Smooth muscle cell (in vitro differentiated cells): ENCODE results near the gene FNDC11. TPM values are rescaled to one million over a fixed set of nuclear protein-coding genes. Genes with fewer than 3 reads are reported as not detected.

Source experiments
- DNase-seq: peaks from one replicate; lab custom pipeline; 2025; ENCODE audit not compliant: unreplicated experiment; lab: John Stamatoyannopoulos, UW
- H2AFZ ChIP-seq: fragments of 200-600 bp; sonication (generic); 2 replicates; pipeline ENCODE4 v1.6.0; 2016; ENCODE audit warnings: antibody characterized with exemption, low read depth, mild to moderate bottlenecking
- H3F3A ChIP-seq: fragments of 200-600 bp; sonication (generic); 2 replicates; pipeline ENCODE4 v1.6.0; 2017; ENCODE audit warnings: antibody characterized with exemption, low read depth
- H3K27ac ChIP-seq: fragments of 200-600 bp; sonication (generic); 2 replicates; pipeline ENCODE4 v1.5.1; 2016; ENCODE audit warnings: low read depth, mild to moderate bottlenecking
- H3K27me3 ChIP-seq: fragments of 200-600 bp; sonication (generic); 2 replicates; pipeline ENCODE4 v1.6.1; 2016; ENCODE audit warnings: low read depth, mild to moderate bottlenecking
- H3K36me3 ChIP-seq: fragments of 200-600 bp; sonication (generic); 2 replicates; pipeline ENCODE4 v1.5.1; 2016; ENCODE audit warnings: low read depth
- H3K4me1 ChIP-seq: fragments of 200-600 bp; sonication (generic); 2 replicates; pipeline ENCODE4 v1.5.1; 2016; ENCODE audit warnings: low read depth
- H3K4me2 ChIP-seq: fragments of 200-600 bp; sonication (generic); 2 replicates; pipeline ENCODE4 v1.6.0; 2016; ENCODE audit warnings: mild to moderate bottlenecking
- H3K4me3 ChIP-seq: fragments of 200-600 bp; sonication (generic); 2 replicates; pipeline ENCODE4 v1.5.1; 2016; ENCODE audit warnings: mild to moderate bottlenecking
- H3K79me2 ChIP-seq: fragments of 200-600 bp; sonication (generic); 2 replicates; pipeline ENCODE4 v1.6.0; 2016; ENCODE audit warnings: low read depth, mild to moderate bottlenecking
- H3K9ac ChIP-seq: fragments of 200-600 bp; sonication (generic); 2 replicates; pipeline ENCODE4 v1.6.0; 2016; ENCODE audit warnings: low read depth
- H3K9me3 ChIP-seq: fragments of 200-600 bp; sonication (generic); replicated peaks from 2 replicates; pipeline ENCODE4 v1.5.1; 2016; ENCODE audit warnings: low read depth
- H4K20me1 ChIP-seq: fragments of 200-600 bp; sonication (generic); 2 replicates; pipeline ENCODE4 v1.6.0; 2016; ENCODE audit warnings: low read depth
- WGBS: methylation state at CpG from one replicate; pipeline ENCODE4 v1.1.7; 2016; ENCODE audit warnings: low lambda C conversion rate; 5-methylcytosine and 5-hydroxymethylcytosine counted together
- polyA plus RNA-seq: library from polyadenylated mRNA; unstranded; fragments of >200 nt; fragmentation: Nextera tagmentation; extraction: Ambion mirVana; gene quantifications from 2 replicates; pipeline ENCODE4 v1.2.1, GENCODE V29; 2016
- total RNA-seq: library from RNA; depleted of rRNA; stranded (reverse); fragments of >200 nt; gene quantifications from 2 replicates; pipeline ENCODE4 v1.2.3, GENCODE V29; 2014
- TF ChIP-seq, protein P1 (sequence below): fragments of 200-600 bp; sonication (generic); IDR thresholded peaks from 2 replicates; pipeline ENCODE4 v1.5.1; 2017; ENCODE audit warnings: borderline replicate concordance, mild to moderate bottlenecking, antibody characterized with exemption; ENCODE audit not compliant: insufficient read depth, poor library complexity, severe bottlenecking

FNDC11 gene
- total and polyA plus RNA-seq, 2 experiments from 2014 or later: 0.72 to 3.6 TPM

DNA sequence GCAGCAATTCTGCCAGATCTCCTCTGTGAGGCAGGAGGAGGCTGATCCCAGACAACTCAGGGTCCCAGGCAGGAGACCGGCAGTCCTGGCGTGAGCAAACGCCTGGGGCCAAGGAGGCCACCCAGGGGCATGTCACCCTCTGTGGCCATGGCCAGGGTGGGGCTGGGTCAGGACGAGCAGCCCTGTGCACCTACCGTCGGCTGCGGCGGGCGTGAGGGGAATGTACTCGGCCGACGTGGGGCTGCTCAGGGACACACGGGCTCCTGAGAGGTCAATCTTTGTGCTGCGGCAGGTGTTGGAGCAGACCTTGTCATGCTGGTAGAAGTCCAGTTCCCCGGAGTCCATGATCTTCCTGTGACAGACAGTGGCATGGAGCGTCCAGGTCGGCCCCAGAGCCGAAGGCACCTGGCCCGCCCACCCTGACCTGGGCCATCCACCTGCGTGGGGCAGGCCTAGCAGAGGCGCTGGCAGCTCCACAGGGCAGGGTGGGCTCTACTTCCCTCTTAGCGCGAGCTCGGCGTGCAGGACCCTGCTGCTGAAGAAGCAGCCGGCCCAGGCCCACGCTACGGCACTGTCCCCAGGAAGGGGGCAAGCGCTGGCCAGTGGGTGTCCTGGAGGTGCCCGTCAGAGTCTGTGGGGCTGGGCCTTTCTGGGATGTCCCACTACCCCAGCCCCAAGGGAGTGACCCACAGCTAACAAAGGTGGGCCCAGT is 41.6 kb downstream of the FNDC11 start:
- TF ChIP-seq, protein P1, sequence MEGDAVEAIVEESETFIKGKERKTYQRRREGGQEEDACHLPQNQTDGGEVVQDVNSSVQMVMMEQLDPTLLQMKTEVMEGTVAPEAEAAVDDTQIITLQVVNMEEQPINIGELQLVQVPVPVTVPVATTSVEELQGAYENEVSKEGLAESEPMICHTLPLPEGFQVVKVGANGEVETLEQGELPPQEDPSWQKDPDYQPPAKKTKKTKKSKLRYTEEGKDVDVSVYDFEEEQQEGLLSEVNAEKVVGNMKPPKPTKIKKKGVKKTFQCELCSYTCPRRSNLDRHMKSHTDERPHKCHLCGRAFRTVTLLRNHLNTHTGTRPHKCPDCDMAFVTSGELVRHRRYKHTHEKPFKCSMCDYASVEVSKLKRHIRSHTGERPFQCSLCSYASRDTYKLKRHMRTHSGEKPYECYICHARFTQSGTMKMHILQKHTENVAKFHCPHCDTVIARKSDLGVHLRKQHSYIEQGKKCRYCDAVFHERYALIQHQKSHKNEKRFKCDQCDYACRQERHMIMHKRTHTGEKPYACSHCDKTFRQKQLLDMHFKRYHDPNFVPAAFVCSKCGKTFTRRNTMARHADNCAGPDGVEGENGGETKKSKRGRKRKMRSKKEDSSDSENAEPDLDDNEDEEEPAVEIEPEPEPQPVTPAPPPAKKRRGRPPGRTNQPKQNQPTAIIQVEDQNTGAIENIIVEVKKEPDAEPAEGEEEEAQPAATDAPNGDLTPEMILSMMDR: no peak
- Histone ChIP-seq H3K79me2 (no peaks in the 10 kb centered on the region), H3K27me3 (no peaks in the 10 kb centered on the region), H3K27ac (no peak overlapping the region), H3K36me3 (no peaks in the 10 kb centered on the region), H3K9ac (no peak overlapping the region), H4K20me1 (no peaks in the 10 kb centered on the region), H2AFZ (no peak overlapping the region), H3K4me2 (no peak overlapping the region), H3K4me3 (no peak overlapping the region), H3F3A (no peaks in the 10 kb centered on the region), H3K4me1 (no peaks in the 10 kb centered on the region), H3K9me3 (no peaks in the 10 kb centered on the region)
- 94% methylated on average over 23 of the region's 30 CpGs for WGBS
- DNase-seq: no peak

DNA sequence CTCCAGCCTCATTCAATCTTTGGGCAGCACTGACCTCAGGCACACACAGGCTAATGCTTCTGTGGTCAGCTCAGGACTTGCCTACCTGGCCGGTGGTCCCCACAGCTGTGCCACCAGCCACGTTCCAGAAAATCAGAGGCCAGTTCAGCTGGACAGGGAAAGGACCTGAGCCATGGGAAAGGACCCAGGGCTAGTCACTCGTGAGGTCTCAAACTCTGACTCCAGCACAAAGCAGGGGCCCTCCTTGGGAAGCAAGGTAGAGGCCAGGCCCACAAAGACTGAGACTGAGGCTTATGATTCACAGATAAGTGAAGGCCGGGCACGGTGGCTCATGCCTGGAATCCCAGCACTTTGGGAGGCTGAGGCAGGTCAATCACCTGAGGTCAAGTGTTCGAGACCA is 42.5 kb downstream of the FNDC11 start:
- H4K20me1 ChIP-seq: no peaks in the 10 kb centered on the region
- no peaks in the 10 kb centered on the region for H3K9me3 ChIP-seq
- H3K79me2 ChIP-seq: no peaks in the 10 kb centered on the region
- no peak overlapping the region for H3K27ac ChIP-seq
- H3K4me3 ChIP-seq: no peak overlapping the region
- H3K4me1 ChIP-seq: no peaks in the 10 kb centered on the region
- H3K9ac ChIP-seq: no peak overlapping the region
- no peak overlapping the region for H3K4me2 ChIP-seq
- no peaks in the 10 kb centered on the region for H3F3A ChIP-seq
- 93% methylated on average over 6 of the region's 6 CpGs for WGBS
- H3K36me3 ChIP-seq: no peaks in the 10 kb centered on the region
- no peak overlapping the region for H2AFZ ChIP-seq
- TF ChIP-seq, protein P1: no peak
- H3K27me3 ChIP-seq: no peaks in the 10 kb centered on the region
- no peak for DNase-seq

DNA sequence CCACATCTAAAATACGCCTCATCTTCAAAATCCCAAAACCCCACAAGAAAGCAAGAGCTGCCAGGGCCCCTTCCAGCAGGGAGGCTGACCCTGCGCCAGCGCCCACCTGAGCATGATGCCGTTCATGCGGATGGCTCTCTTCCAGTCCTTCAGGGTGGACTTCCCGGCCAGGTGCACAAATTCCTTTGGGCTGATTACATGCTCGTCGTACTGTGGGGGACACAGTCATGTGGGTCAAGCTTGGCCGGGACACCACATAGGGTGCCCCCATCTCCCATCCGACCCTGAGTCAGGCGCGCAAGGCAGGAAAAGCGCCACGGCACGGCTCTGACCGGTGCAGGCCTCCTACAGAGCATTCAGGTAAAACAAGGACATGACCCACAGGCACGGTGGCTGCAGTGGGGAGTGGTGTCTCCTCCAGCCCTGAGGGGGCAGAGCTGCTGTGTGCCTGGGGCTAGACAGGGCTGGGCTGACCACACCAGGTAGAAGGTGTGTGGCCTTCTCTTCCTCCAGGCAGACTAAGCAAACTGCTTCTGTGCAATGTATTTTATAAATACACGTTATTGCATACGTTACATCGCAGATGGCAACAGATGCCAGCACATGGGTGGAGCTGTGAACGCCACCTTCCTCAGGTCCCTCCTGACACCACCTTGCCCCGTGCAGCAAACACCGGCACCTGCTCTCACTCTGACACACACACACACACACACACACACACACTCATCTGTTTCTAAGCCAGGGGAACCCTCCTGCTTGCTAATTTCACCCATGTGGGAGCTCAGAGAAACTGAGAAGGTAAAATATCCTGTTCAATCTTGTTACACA is 43.9 kb downstream of the FNDC11 start:
- H2AFZ ChIP-seq: no peak overlapping the region
- H3K9me3 ChIP-seq: no peaks in the 10 kb centered on the region
- no peaks in the 10 kb centered on the region for H4K20me1 ChIP-seq
- no peaks in the 10 kb centered on the region for H3F3A ChIP-seq
- no peak overlapping the region for H3K9ac ChIP-seq
- no peaks in the 10 kb centered on the region for H3K27me3 ChIP-seq
- no peaks in the 10 kb centered on the region for H3K36me3 ChIP-seq
- no peaks in the 10 kb centered on the region for H3K4me1 ChIP-seq
- 94% methylated on average over 23 of the region's 23 CpGs for WGBS
- TF ChIP-seq, protein P1: no peak
- H3K4me2 ChIP-seq: no peak overlapping the region
- no peak for DNase-seq
- H3K27ac ChIP-seq: no peak overlapping the region
- H3K79me2 ChIP-seq: no peaks in the 10 kb centered on the region
- no peak overlapping the region for H3K4me3 ChIP-seq
